Mucosa of stomach (tissue), 1 donor: ENCODE data around the gene THSD7B.

ENCODE experiments used
- H3K27me3 ChIP-seq: one replicate; pipeline ENCODE4 v1.7.0; 2013; ENCODE audit warnings: mild to moderate bottlenecking, low read length; ENCODE audit not compliant: control insufficient read depth, insufficient read depth
- H3K36me3 ChIP-seq: one replicate; pipeline ENCODE4 v1.7.0; 2013; ENCODE audit warnings: low read length; ENCODE audit not compliant: control insufficient read depth, insufficient read depth
- H3K4me1 ChIP-seq: one replicate; pipeline ENCODE4 v1.7.0; 2013; ENCODE audit warnings: mild to moderate bottlenecking, low read length; ENCODE audit not compliant: control insufficient read depth, insufficient read depth
- H3K4me3 ChIP-seq: one replicate; pipeline ENCODE4 v1.7.0; 2013; ENCODE audit warnings: low read length
- H3K9ac ChIP-seq: one replicate; pipeline ENCODE4 v1.7.0; 2013; ENCODE audit warnings: mild to moderate bottlenecking, low read length, moderate library complexity
- H3K9me3 ChIP-seq: one replicate; pipeline ENCODE4 v1.7.0; 2013; ENCODE audit warnings: mild to moderate bottlenecking, low read length, moderate library complexity; ENCODE audit not compliant: control insufficient read depth
- donor health status: Pancreatic carcinoma.

The THSD7B gene

DNA sequence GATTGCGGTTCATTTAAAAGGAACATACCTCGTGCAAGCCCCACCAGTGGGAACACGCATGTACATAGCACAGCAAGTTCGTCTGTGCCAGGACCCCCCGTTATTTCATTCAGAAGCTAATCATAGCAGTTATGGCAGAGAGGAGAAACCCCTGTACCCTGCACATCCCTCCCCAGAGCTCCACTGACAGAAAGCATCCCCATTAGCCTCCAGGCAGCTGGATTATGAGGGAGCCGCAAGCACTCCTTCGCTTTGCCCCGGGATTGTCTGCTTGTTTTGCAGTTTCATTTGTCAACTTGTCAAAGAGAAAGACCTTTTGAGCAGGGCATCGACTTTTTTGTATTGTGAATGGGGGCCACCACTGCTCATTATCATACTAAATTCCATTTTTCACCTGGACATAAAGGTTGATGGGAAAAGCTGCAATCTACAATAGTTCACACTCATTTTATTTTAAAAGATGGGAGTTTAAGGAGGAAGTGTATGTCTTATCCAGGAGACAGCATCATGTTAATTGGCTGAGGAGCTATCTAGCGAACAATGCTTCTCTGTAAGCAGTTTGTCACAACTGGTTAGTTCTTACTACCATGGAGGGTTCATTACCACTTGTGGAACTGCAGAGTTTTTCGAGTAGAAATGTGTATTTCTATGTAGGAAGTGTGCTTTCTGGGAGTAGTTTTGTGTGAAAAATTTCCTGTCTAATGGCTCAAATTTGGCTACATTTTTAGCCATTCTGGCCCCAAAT is 255.3 kb downstream of the THSD7B start:
- no peaks in the 10 kb centered on the region for H3K9me3 ChIP-seq
- H3K9ac ChIP-seq: no peak overlapping the region
- H3K36me3 ChIP-seq: no peaks in the 10 kb centered on the region
- H3K4me1 ChIP-seq: no peaks in the 10 kb centered on the region
- no peaks in the 10 kb centered on the region for H3K27me3 ChIP-seq
- no peak overlapping the region for H3K4me3 ChIP-seq

DNA sequence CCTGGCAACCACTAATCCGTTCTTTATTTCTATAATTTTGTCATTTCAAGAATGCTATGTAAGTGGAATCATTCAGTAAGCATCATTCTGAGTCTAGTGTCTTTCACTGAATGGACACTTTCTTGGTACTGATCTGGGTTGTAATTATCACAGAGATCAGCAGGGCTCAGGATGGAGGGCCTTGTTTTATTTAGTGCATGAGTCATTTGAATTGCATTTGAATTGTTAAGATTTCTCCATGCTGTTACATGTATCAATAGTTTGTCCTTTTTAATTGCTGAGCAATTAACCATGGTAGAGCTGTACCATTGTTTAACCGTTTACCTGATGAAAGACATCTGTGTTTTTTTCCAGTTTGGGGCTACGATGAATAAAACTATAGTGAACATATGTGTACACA is 256.4 kb downstream of the THSD7B start:
- H3K9me3 ChIP-seq: no peaks in the 10 kb centered on the region
- no peaks in the 10 kb centered on the region for H3K27me3 ChIP-seq
- no peaks in the 10 kb centered on the region for H3K36me3 ChIP-seq
- no peaks in the 10 kb centered on the region for H3K4me1 ChIP-seq
- H3K9ac ChIP-seq: no peak overlapping the region
- no peak overlapping the region for H3K4me3 ChIP-seq

DNA sequence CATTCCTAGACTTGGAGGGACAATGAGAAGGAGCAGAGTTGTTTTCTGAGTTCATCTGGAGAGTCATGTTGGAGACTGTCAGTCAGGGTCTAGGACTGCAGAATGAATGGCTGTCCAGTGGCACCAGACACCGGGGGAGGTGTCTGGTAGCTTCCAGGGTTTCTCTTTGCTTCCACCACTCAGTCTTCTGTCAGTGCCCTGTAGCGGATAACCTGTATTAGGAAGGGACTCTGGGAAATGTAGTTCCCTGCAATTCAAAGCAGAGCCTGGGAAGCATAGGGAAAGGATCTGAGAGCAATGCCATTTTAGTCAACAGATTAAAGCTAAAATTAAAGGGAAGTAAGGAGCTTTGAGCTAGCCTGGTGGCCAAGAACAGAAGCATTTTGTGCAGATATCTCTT is 257.9 kb downstream of the THSD7B start:
- no peaks in the 10 kb centered on the region for H3K9me3 ChIP-seq
- H3K4me3 ChIP-seq: no peak overlapping the region
- no peak overlapping the region for H3K9ac ChIP-seq
- H3K36me3 ChIP-seq: no peaks in the 10 kb centered on the region
- H3K4me1 ChIP-seq: no peaks in the 10 kb centered on the region
- no peaks in the 10 kb centered on the region for H3K27me3 ChIP-seq

DNA sequence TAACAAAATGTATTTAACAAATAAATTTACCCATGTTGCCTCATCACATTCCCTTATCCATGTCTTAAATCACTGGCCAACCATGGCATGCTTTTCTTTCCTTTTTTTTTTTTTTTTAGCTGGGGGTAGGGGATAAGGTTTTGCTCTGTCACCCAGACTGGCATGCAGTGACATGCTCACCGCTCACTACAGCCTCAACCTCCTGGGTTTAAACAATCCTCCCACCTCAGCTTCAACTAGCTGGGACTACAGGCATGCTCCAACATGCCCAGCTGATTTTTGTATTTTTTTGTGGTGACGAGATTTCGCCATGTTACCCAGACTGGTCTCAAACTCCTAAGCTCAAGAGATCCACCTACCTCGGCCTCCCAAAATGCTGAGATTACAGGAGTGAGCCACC is 266.4 kb downstream of the THSD7B start:
- no peaks in the 10 kb centered on the region for H3K27me3 ChIP-seq
- no peak overlapping the region for H3K4me3 ChIP-seq
- H3K4me1 ChIP-seq: no peaks in the 10 kb centered on the region

DNA sequence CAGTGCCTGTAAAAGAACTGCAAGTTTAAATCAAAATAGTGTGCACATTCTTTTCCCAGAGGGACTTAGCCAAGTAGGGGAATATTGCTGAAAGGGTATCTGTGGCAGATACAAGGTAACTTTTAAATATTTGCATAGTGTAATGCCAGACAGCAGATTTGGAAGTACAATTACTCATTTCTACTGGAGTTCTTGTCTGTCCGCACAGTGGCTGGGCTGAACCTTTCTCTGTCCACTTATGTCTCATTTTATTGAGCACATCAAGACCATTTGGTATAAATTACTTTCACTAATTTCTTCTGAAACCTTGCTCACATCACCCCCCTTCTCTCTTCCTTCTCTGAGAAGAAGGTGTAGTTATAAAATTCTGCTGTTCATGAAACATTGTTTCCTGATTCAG is 271.3 kb downstream of the THSD7B start:
- no peak overlapping the region for H3K4me3 ChIP-seq
- H3K9me3 ChIP-seq: no peaks in the 10 kb centered on the region

More for the DNA sequence above, 266.4 kb downstream of the THSD7B start:
- no peaks in the 10 kb centered on the region for H3K9me3 ChIP-seq
- no peak overlapping the region for H3K9ac ChIP-seq
- no peaks in the 10 kb centered on the region for H3K36me3 ChIP-seq

DNA sequence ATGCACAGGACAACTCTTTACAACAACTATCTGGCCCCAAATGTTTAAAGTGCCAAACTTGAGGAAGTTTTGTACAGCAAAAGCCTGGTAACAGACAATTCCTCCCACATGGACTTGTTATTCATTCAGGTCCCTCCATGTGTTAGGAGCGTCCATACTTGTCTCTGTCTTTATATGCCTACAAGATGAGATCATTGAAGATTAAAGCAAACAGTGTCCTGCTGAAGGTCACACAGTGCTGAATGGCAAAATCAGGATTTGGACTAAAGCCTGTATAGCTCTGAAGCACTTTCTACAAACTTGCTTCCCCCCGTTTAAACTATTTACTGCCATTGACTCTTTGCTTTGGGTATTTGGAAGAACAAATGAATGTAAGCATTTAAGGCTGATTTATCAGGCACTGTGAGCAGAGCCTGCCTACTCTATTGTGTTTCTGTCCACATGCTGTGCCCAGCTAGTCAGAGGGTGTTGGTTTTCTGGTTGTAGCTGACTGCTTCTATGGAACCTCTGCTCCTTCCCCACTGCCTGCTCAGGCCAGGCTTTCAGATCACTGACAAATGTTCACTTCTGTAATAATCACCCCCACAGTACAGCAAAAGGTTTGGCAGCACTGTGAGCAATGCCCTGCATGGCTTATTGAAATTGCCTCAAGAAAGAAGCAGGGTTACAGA is 274.3 kb downstream of the THSD7B start:
- H3K4me1 ChIP-seq: no peaks in the 10 kb centered on the region
- H3K27me3 ChIP-seq: no peaks in the 10 kb centered on the region
- no peaks in the 10 kb centered on the region for H3K9me3 ChIP-seq
- no peak overlapping the region for H3K4me3 ChIP-seq
- H3K36me3 ChIP-seq: no peaks in the 10 kb centered on the region
- H3K9ac ChIP-seq: no peak overlapping the region

More for the DNA sequence above, 271.3 kb downstream of the THSD7B start:
- Histone ChIP-seq H3K27me3 (no peaks in the 10 kb centered on the region), H3K9ac (no peak overlapping the region), H3K36me3 (no peaks in the 10 kb centered on the region), H3K4me1 (no peaks in the 10 kb centered on the region)

DNA sequence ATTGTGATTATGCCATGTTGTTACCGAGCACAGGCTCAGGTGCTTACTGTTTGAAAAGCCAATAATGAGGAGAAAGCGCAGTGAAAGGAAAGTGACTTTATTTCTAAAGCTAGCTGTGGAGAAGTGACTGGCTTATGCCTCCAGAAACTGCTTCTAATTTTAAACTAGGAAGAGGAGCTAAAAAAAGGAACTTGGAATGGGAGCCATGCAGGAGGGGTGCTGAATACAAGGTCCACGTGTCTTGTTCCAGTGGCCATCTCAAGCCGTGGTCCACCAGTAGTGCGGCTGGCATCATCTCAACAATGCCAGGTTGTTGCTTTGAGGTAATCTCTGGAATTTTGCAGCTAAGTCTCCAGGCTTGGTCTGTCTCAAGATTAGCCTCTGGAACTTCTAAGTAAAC is 282.0 kb downstream of the THSD7B start:
- Histone ChIP-seq H3K4me3 (no peak overlapping the region), H3K9ac (no peak overlapping the region), H3K4me1 (no peaks in the 10 kb centered on the region), H3K27me3 (no peaks in the 10 kb centered on the region), H3K36me3 (no peaks in the 10 kb centered on the region), H3K9me3 (no peaks in the 10 kb centered on the region)

DNA sequence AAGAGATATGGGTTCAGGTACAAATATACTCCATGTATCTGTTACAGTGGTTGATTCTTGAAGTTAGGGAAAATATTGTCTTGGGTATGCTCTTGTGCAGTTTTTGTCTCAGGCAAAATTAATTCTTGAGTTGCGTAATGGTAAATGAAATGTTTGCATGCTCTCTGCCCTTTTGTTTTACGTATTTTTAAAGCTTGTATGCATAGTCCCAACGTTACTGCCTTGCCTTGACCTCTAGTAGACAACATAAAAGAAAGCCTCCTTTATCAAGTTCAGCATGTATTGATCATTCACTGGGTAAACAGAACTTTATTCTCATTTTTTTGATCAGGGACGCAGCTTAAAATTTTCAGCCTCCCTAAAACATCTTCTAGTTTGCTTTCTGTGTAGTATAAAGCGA is 283.1 kb downstream of the THSD7B start:
- Histone ChIP-seq H3K9me3 (no peaks in the 10 kb centered on the region), H3K36me3 (no peaks in the 10 kb centered on the region), H3K27me3 (no peaks in the 10 kb centered on the region), H3K4me3 (no peak overlapping the region), H3K4me1 (no peaks in the 10 kb centered on the region), H3K9ac (no peak overlapping the region)

DNA sequence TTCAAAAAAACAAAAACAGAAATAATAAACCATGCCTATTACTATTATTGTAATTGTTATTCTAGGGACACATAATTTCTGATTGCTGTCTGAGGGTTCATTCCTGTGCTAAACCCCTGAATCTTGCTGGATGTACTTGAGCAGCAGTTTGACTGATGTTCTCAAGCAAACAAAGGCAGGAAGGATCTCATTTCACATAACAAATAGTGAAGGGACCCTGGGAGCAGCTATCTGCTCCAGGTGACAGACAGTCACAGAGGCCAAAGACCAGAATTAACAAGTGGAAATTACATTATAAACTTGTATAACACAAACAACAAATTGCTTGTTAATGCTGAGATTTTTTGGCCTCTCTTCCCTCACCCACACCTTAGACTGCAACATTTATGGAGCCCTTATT is 284.2 kb downstream of the THSD7B start:
- no peaks in the 10 kb centered on the region for H3K27me3 ChIP-seq

DNA sequence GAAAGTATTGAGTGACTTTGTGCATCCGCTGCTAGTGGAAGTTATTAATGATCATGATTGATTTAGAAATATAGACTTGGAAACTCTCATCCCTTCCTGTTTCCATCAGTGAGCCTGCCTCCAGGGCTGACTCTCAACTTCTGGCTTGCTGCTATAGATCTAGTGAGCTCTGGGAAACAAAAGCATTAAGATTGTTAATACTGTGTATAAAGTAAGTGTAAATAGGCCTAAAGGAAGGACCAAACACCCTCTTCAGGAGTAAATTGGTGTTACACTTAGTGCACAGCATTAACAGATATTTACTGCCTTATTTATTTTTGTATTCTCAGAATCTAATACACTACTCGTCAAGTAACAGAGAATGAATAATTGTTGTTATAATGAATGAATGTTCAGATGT is 285.6 kb downstream of the THSD7B start:
- no peaks in the 10 kb centered on the region for H3K4me1 ChIP-seq
- no peak overlapping the region for H3K4me3 ChIP-seq
- no peaks in the 10 kb centered on the region for H3K36me3 ChIP-seq
- no peak overlapping the region for H3K9ac ChIP-seq
- no peaks in the 10 kb centered on the region for H3K27me3 ChIP-seq
- H3K9me3 ChIP-seq: no peaks in the 10 kb centered on the region

More for the DNA sequence above, 284.2 kb downstream of the THSD7B start:
- no peaks in the 10 kb centered on the region for H3K4me1 ChIP-seq
- H3K9me3 ChIP-seq: no peaks in the 10 kb centered on the region
- H3K4me3 ChIP-seq: no peak overlapping the region
- no peak overlapping the region for H3K9ac ChIP-seq
- no peaks in the 10 kb centered on the region for H3K36me3 ChIP-seq

DNA sequence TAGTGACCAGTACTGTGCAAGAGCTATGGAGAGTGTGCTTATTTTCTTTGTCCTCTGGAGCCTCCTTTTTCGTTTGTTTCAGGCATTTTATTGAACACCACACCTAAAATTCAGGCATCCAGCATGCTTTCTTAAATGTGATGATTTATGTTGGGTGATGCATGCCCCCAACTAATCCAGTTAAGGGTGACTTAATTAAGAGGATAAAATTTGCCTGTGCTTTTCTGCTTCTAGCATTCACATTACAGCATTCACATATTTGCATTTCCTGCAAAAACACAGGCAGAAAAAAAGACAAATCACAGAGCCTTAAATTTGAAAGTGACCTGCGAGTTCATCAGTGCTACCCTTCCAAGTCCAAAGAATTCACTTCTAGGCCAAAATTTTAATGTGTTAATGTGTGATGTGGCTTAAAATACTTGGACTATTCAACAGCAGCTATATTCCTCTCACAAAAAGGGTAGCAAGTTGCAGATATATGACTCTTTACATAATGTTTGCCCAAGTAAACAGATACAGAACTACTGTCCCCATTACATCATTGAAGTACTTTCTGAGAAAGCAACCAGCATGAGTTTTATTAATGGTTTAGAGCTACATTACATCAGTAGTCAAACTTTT is 286.5 kb downstream of the THSD7B start:
- no peaks in the 10 kb centered on the region for H3K4me1 ChIP-seq
- H3K27me3 ChIP-seq: no peaks in the 10 kb centered on the region
- H3K36me3 ChIP-seq: no peaks in the 10 kb centered on the region
- no peaks in the 10 kb centered on the region for H3K9me3 ChIP-seq
- no peak overlapping the region for H3K9ac ChIP-seq
- H3K4me3 ChIP-seq: no peak overlapping the region

DNA sequence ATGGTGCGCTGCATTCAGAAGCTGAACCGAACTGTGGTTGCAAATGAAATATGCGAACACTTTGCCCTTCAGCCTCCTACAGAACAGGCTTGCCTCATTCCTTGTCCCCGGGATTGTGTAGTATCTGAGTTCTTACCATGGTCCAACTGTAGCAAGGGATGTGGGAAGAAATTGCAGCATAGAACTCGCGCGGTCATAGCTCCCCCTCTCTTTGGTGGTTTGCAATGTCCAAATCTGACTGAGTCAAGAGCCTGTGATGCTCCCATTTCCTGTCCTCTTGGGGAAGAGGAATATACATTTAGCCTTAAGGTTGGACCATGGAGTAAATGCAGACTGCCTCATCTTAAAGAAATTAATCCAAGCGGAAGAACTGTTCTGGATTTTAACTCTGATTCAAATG is 291.4 kb downstream of the THSD7B start:
- no peaks in the 10 kb centered on the region for H3K4me1 ChIP-seq
- H3K36me3 ChIP-seq: no peaks in the 10 kb centered on the region
- no peak overlapping the region for H3K9ac ChIP-seq
- no peak overlapping the region for H3K4me3 ChIP-seq
- no peaks in the 10 kb centered on the region for H3K9me3 ChIP-seq
- no peaks in the 10 kb centered on the region for H3K27me3 ChIP-seq
